RWPE2 (cell line): ENCODE measurements around the gene PEX7.
A peak's percentile ranks its signal among the peaks of the same experiment; 100 is the strongest.

Experiments used
- ATAC-seq: fragments of 200-7000 bp; cut with Tn5 transposase; 3 replicates; pipeline ENCODE4 v1.9.1; 2021; ENCODE audit warnings: low read depth
- DNase-seq: peaks from one replicate; pipeline ENCODE4 v3.0.0-alpha.2; 2020; ENCODE audit warnings: low spot score
- H3K27ac ChIP-seq: fragments of 450-650 bp; 2 replicates; pipeline ENCODE4 v1.5.1; 2017; ENCODE audit warnings: mild to moderate bottlenecking; ENCODE audit not compliant: poor library complexity, severe bottlenecking
- H3K27me3 ChIP-seq: fragments of 250-450 bp; sonication (Bioruptor Pico); 2 replicates; pipeline ENCODE4 v1.5.1; 2021; ENCODE audit warnings: mild to moderate bottlenecking, moderate library complexity; ENCODE audit not compliant: insufficient read depth, poor library complexity, severe bottlenecking
- H3K36me3 ChIP-seq: fragments of 250-450 bp; sonication (Bioruptor Pico); 2 replicates; pipeline ENCODE4 v1.5.1; 2020; ENCODE audit warnings: low read depth, mild to moderate bottlenecking, moderate library complexity
- H3K4me1 ChIP-seq: fragments of 250-450 bp; sonication (Bioruptor Pico); 2 replicates; pipeline ENCODE4 v1.5.1; 2021; ENCODE audit warnings: mild to moderate bottlenecking, moderate library complexity; ENCODE audit not compliant: insufficient read depth, poor library complexity, severe bottlenecking
- H3K4me3 ChIP-seq: fragments of 250-450 bp; sonication (Bioruptor Pico); 2 replicates; pipeline ENCODE4 v1.5.1; 2021; ENCODE audit warnings: mild to moderate bottlenecking, moderate library complexity; ENCODE audit not compliant: severe bottlenecking
- H3K9me3 ChIP-seq: fragments of 250-450 bp; sonication (Bioruptor Pico); 2 replicates; pipeline ENCODE4 v1.5.1; 2021; ENCODE audit warnings: mild to moderate bottlenecking, moderate library complexity; ENCODE audit not compliant: severe bottlenecking
- CTCF ChIP-seq: fragments of 450-650 bp; IDR thresholded peaks from one replicate; pipeline ENCODE4 v1.5.1; 2017; ENCODE audit warnings: mild to moderate bottlenecking, moderate library complexity; ENCODE audit not compliant: poor library complexity, severe bottlenecking

Gene PEX7

DNA sequence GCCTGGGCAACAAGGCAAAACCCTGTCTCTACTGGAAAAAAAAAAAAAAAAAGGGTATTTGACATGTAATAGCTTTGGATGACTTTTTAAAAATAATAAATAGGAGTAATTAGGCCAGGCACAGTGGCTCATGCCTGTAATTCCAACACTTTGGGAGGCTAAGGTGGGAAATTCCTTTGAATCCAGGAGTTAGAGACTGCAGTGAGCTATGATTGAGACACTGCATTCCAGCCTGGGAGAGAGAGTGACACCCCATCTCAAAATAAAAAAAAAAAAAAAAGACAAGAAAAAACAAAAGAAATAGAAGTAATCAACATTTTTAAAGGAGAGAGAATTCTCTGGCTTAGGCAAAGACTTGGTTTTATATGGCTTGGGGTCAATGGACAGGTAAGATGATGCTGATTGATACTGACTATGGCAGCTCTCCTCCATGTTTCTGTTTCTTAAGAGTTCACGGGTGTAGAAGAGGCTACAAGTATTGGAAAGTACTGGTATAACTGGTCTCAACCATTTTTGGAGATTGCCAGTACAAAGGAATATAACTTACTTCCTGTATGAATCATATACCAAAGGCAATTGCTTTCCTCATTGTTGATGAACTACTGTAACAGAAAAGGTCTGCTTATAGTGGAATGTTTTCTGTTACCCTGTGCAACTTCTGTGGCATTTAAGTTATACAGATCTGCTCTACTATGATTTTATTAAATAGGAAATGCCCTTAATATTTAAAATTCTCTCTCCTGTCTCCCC, 40.2 kb upstream of the PEX7 start:
- Histone ChIP-seq H3K27me3 (no peaks in the 10 kb centered on the region), H3K4me3 (no peak overlapping the region), H3K27ac (no peak overlapping the region), H3K36me3 (no peaks in the 10 kb centered on the region), H3K4me1 (peaks cover 8% of the 10 kb centered on the region), H3K9me3 (no peaks in the 10 kb centered on the region)
- DNase-seq = no peak
- TF ChIP-seq CTCF = no peak
- ATAC-seq = peak; percentile 89

GRCh38 chr6:136783021-136783420, 39.4 kb upstream of the PEX7 start:
- Histone ChIP-seq H3K4me3 (no peak overlapping the region), H3K27me3 (no peaks in the 10 kb centered on the region), H3K36me3 (no peaks in the 10 kb centered on the region), H3K4me1 (peaks cover 15% of the 10 kb centered on the region), H3K9me3 (no peaks in the 10 kb centered on the region), H3K27ac (no peak overlapping the region)
- no peak for TF ChIP-seq CTCF
- DNase-seq = no peak
- no peak for ATAC-seq

DNA sequence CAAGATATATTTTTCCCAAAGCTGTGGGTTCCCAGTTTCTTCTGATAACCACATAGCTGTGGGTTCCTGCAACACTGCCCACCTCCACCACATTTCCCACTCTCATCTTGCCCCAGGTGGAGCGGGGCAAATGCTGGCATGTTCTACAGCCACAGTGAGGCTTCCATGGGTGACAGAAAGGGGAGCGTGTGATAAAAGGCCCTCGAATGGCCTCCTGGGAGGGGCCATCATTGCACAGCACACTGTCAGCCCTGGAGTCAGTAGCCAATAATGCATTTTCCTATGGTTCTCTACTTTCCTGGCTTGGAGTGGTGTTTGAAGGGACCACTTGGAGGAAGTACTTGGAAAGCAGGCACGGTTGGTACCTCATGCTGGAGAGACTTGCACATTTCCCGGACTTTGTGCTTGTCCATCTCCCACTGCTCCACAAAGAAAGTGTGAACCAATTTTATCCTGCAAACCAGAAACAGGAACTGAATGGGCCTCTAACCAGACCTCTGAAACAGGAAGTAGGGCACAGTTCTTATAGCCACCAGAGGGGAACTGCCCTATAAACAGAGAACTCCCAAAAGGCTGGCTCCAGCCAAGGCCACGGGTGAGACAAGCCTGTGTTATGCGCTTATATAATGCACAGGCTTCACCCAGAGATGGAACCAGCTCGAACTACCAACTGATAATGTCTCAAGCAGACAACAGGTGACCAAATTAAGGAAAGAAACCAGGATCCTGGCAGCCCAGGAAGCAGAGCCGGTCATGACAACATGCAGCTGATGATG, 38.7 kb upstream of the PEX7 start:
- no peak overlapping the region for H3K27ac ChIP-seq
- TF ChIP-seq CTCF = no peak
- no peak overlapping the region for H3K4me3 ChIP-seq
- H3K27me3 ChIP-seq = no peaks in the 10 kb centered on the region
- ATAC-seq (no peak), DNase-seq (no peak)
- H3K36me3 ChIP-seq = no peaks in the 10 kb centered on the region
- peaks cover 21% of the 10 kb centered on the region for H3K4me1 ChIP-seq
- H3K9me3 ChIP-seq = no peaks in the 10 kb centered on the region

- DNase-seq (no peak), ATAC-seq (no peak)
- Histone ChIP-seq H3K36me3 (no peaks in the 10 kb centered on the region), H3K27me3 (no peaks in the 10 kb centered on the region), H3K4me1 (peaks cover 21% of the 10 kb centered on the region), H3K9me3 (no peaks in the 10 kb centered on the region), H3K27ac (no peak overlapping the region), H3K4me3 (no peak overlapping the region)
- no peak for TF ChIP-seq CTCF
These were observed 38.1 kb upstream of the PEX7 start for GRCh38 chr6:136784271-136784664.
